ENCODE measurements around the gene PSAP. TPM values are rescaled to one million over a fixed set of nuclear protein-coding genes. Genes with fewer than 3 reads are reported as not detected.
A peak's percentile ranks its signal among the peaks of the same experiment; 100 is the strongest.

The PSAP gene
- total RNA-seq, 1 experiment from 2014 or later: 336 TPM

- H3K27ac Mint-ChIP-seq: peak overlapping the region in 1 of 3 experiments; percentile 92; a peak in 1 of 7 replicates
- no peak overlapping the region for H2AFZ ChIP-seq (ENCODE audit: low read length)
- peak; percentile 44 for DNase-seq
- H3K36me3 Mint-ChIP-seq (ENCODE audit: insufficient read depth in 1 of 3, low read depth in 3 of 3): peaks cover 0 to 4% (median 2%) of the 10 kb centered on the region in 3 experiments; a peak in 2 of 7 replicates
- H3K4me2 ChIP-seq (ENCODE audit: insufficient read depth, insufficient read length, low read length): no peak overlapping the region
- H3K79me1 ChIP-seq (ENCODE audit: insufficient read depth, low read depth, low read length, poor library complexity, severe bottlenecking): no peaks in the 10 kb centered on the region
- H3K27ac ChIP-seq (ENCODE audit: insufficient read length, low read depth, low read length): no peak overlapping the region
- no peak overlapping the region for H2BK5ac ChIP-seq (ENCODE audit: insufficient read length, low read length)
- no peak overlapping the region for H3K14ac ChIP-seq (ENCODE audit: insufficient read depth, low read length)
- no peak overlapping the region; a peak in 2 of 5 replicates for H3K4me3 Mint-ChIP-seq
- H3K23me2 ChIP-seq (ENCODE audit: insufficient read length, low read depth, low read length, poor library complexity, severe bottlenecking): no peaks in the 10 kb centered on the region
- no peak overlapping the region for H3T11ph ChIP-seq (ENCODE audit: low read length)
- no peak overlapping the region for H3K23ac ChIP-seq (ENCODE audit: insufficient read length, low read depth, low read length)
- peaks cover 9 to 11% of the 10 kb centered on the region in 2 experiments for H3K4me1 Mint-ChIP-seq
- no peak overlapping the region for H3K9ac ChIP-seq (ENCODE audit: extremely low read depth, insufficient read length, low read length)
- no peak overlapping the region for H3K4ac ChIP-seq (ENCODE audit: low read depth, low read length)
- no peaks in the 10 kb centered on the region for H3K27me3 ChIP-seq (ENCODE audit: insufficient read depth, low read length)
- no peak overlapping the region for H2BK12ac ChIP-seq (ENCODE audit: insufficient read length, low read depth, low read length)
- H3K4me1 ChIP-seq (ENCODE audit: insufficient read depth, low read length): no peaks in the 10 kb centered on the region
- no peak overlapping the region for H4K91ac ChIP-seq (ENCODE audit: insufficient read length, low read depth, low read length)
- no peak overlapping the region for H2BK20ac ChIP-seq (ENCODE audit: low read depth, low read length, poor library complexity, severe bottlenecking)
- H3K18ac ChIP-seq (ENCODE audit: insufficient read length, low read depth, low read length): no peak overlapping the region
- no CpG with 5 or more reads among the region's 18 CpGs for WGBS (ENCODE audit: extremely low coverage, insufficient read length, low lambda C conversion rate)
- no peaks in the 10 kb centered on the region; the same call in none of the 2 replicates for H3K27me3 Mint-ChIP-seq (ENCODE audit: low read depth)
- H3K56ac ChIP-seq (ENCODE audit: insufficient read length, low read depth, low read length): no peak overlapping the region
- no peak overlapping the region for H2BK120ac ChIP-seq (ENCODE audit: low read depth, low read length, poor library complexity, severe bottlenecking)
- H3K79me2 ChIP-seq (ENCODE audit: insufficient read depth, low read length): no peaks in the 10 kb centered on the region
- H4K5ac ChIP-seq (ENCODE audit: insufficient read length, low read depth, low read length): no peak overlapping the region
- TF ChIP-seq CTCF (conservative IDR thresholded peaks at IDR 0.05): no peak
- H2AK5ac ChIP-seq (ENCODE audit: insufficient read length, low read length): no peak overlapping the region
- no peak overlapping the region for H4K8ac ChIP-seq (replicated peaks; ENCODE audit: insufficient read length, low read depth, low read length)
- H3K9me3 Mint-ChIP-seq: peaks cover 7 to 12% of the 10 kb centered on the region in 2 experiments; a peak in 4 of 5 replicates
- H2BK15ac ChIP-seq (ENCODE audit: low read depth, low read length): no peak overlapping the region
- no peaks in the 10 kb centered on the region for H4K20me1 ChIP-seq (ENCODE audit: control insufficient read depth, insufficient read depth, insufficient read length)
- no peaks in the 10 kb centered on the region for H3K9me3 ChIP-seq (ENCODE audit: control insufficient read depth, low read depth, low read length)
Observed at GRCh38 chr10:71878327-71879034, 27.4 kb upstream of the PSAP start.

Data from H9 (cell line).